ENCODE measurements around the gene NEDD4L.

GRCh38 chr18:58180738-58181353 is 136.8 kb downstream of the NEDD4L start:
- TF ChIP-seq CTCF (IDR thresholded peaks at IDR 0.05) (peak; percentile 65 to 87 (median 76)), POLR2A (IDR thresholded peaks at IDR 0.05) (no peak), EP300 (IDR thresholded peaks at IDR 0.05) (no peak), POLR2AphosphoS5 (IDR thresholded peaks at IDR 0.05) (no peak)

Measured in sigmoid colon (tissue), 4 donors.